HEK293 (cell line): ENCODE data around the gene POLG2.

Experiments used
- ATF2 ChIP-seq: fragments of 450-650 bp; formaldehyde crosslinking; IDR thresholded peaks from 2 replicates; pipeline ENCODE4 v1.5.1; 2016; ENCODE audit warnings: missing biosample characterization, missing genetic modification characterization, low read depth
- ELK4 ChIP-seq: IDR thresholded peaks from 2 replicates; pipeline ENCODE4 v1.6.1; 2011; ENCODE audit warnings: mild to moderate bottlenecking, low read depth, low read length, borderline replicate concordance
- KLF17 ChIP-seq: fragments of 450-650 bp; formaldehyde crosslinking; IDR thresholded peaks from 2 replicates; pipeline ENCODE4 v1.5.1; 2016; ENCODE audit warnings: missing biosample characterization, missing genetic modification characterization
- PRDM4 ChIP-seq: fragments of 450-650 bp; formaldehyde crosslinking; IDR thresholded peaks from 2 replicates; pipeline ENCODE4 v1.5.1; 2017; ENCODE audit warnings: missing biosample characterization, missing genetic modification characterization
- SCRT1 ChIP-seq: fragments of 450-650 bp; formaldehyde crosslinking; IDR thresholded peaks from 2 replicates; pipeline ENCODE4 v1.5.1; 2016; ENCODE audit warnings: missing biosample characterization, missing genetic modification characterization, borderline replicate concordance
- SP3 ChIP-seq: fragments of 450-650 bp; formaldehyde crosslinking; IDR thresholded peaks from 2 replicates; pipeline ENCODE4 v1.5.1; 2016; ENCODE audit warnings: missing biosample characterization, missing genetic modification characterization
- ZBTB1 ChIP-seq: fragments of 450-650 bp; formaldehyde crosslinking; IDR thresholded peaks from 2 replicates; pipeline ENCODE4 v1.5.1; 2016; ENCODE audit warnings: missing biosample characterization, missing genetic modification characterization
- ZBTB49 ChIP-seq: fragments of 450-650 bp; formaldehyde crosslinking; IDR thresholded peaks from 2 replicates; pipeline ENCODE4 v1.5.1; 2016; ENCODE audit warnings: missing biosample characterization, missing genetic modification characterization, low read depth
- ZFHX2 ChIP-seq: fragments of 450-650 bp; formaldehyde crosslinking; conservative IDR thresholded peaks from 2 replicates; pipeline ENCODE4 v1.5.1; 2016; ENCODE audit warnings: missing biosample characterization, missing genetic modification characterization
- ZFP37 ChIP-seq: fragments of 450-650 bp; formaldehyde crosslinking; IDR thresholded peaks from 2 replicates; pipeline ENCODE4 v1.5.1; 2016; ENCODE audit warnings: missing biosample characterization, missing genetic modification characterization
- ZNF114 ChIP-seq: fragments of 450-650 bp; formaldehyde crosslinking; IDR thresholded peaks from 2 replicates; pipeline ENCODE4 v1.5.0; 2017; ENCODE audit warnings: missing biosample characterization, missing genetic modification characterization
- ZNF184 ChIP-seq: fragments of 450-650 bp; IDR thresholded peaks from 2 replicates; pipeline ENCODE4 v1.5.1; 2018; ENCODE audit warnings: missing biosample characterization, mild to moderate bottlenecking, missing genetic modification characterization
- ZNF2 ChIP-seq: fragments of 450-650 bp; formaldehyde crosslinking; IDR thresholded peaks from 2 replicates; pipeline ENCODE4 v1.5.1; 2016; ENCODE audit warnings: missing biosample characterization, missing genetic modification characterization
- ZNF239 ChIP-seq: fragments of 450-650 bp; formaldehyde crosslinking; IDR thresholded peaks from 2 replicates; pipeline ENCODE4 v1.5.1; 2016; ENCODE audit warnings: missing biosample characterization, missing genetic modification characterization
- ZNF398 ChIP-seq: fragments of 450-650 bp; formaldehyde crosslinking; IDR thresholded peaks from 2 replicates; pipeline ENCODE4 v1.5.1; 2017; ENCODE audit warnings: missing biosample characterization, missing genetic modification characterization
- ZNF449 ChIP-seq: fragments of 450-650 bp; formaldehyde crosslinking; IDR thresholded peaks from 2 replicates; pipeline ENCODE4 v1.5.1; 2017; ENCODE audit warnings: missing biosample characterization, mild to moderate bottlenecking, missing genetic modification characterization, moderate library complexity
- ZNF521 ChIP-seq: fragments of 450-650 bp; formaldehyde crosslinking; IDR thresholded peaks from 2 replicates; pipeline ENCODE4 v1.5.1; 2017; ENCODE audit warnings: missing biosample characterization, mild to moderate bottlenecking, missing genetic modification characterization
- ZNF529 ChIP-seq: fragments of 450-650 bp; formaldehyde crosslinking; IDR thresholded peaks from 2 replicates; pipeline ENCODE4 v1.5.1; 2017; ENCODE audit warnings: missing genetic modification characterization, missing biosample characterization; ENCODE audit not compliant: insufficient replicate concordance
- ZNF600 ChIP-seq: fragments of 450-650 bp; formaldehyde crosslinking; IDR thresholded peaks from 2 replicates; pipeline ENCODE4 v1.5.1; 2016; ENCODE audit warnings: missing biosample characterization, missing genetic modification characterization
- ZNF624 ChIP-seq: fragments of 450-650 bp; formaldehyde crosslinking; IDR thresholded peaks from 2 replicates; pipeline ENCODE4 v1.5.1; 2017; ENCODE audit warnings: missing biosample characterization, missing genetic modification characterization
- ZNF654 ChIP-seq: fragments of 450-650 bp; formaldehyde crosslinking; IDR thresholded peaks from 2 replicates; pipeline ENCODE4 v1.5.1; 2016; ENCODE audit warnings: low read depth, missing biosample characterization, missing genetic modification characterization
- ZNF658 ChIP-seq: fragments of 450-650 bp; formaldehyde crosslinking; IDR thresholded peaks from 2 replicates; pipeline ENCODE4; 2016; ENCODE audit warnings: missing biosample characterization, missing genetic modification characterization
- ZNF768 ChIP-seq: fragments of 450-650 bp; formaldehyde crosslinking; IDR thresholded peaks from 2 replicates; pipeline ENCODE4 v1.5.1; 2018; ENCODE audit warnings: missing biosample characterization, mild to moderate bottlenecking, missing genetic modification characterization
- ZNF776 ChIP-seq: fragments of 450-650 bp; formaldehyde crosslinking; IDR thresholded peaks from 2 replicates; pipeline ENCODE4 v1.5.0; 2017; ENCODE audit warnings: missing biosample characterization, missing genetic modification characterization, borderline replicate concordance
- ZSCAN16 ChIP-seq: fragments of 450-650 bp; formaldehyde crosslinking; IDR thresholded peaks from 2 replicates; pipeline ENCODE4 v1.5.1; 2016; ENCODE audit warnings: missing biosample characterization, missing genetic modification characterization
- ZXDB ChIP-seq: fragments of 450-650 bp; formaldehyde crosslinking; IDR thresholded peaks from 2 replicates; pipeline ENCODE4 v1.5.1; 2016; ENCODE audit warnings: missing biosample characterization, missing genetic modification characterization

POLG2 gene

GRCh38 chr17:64506576-64507412 lies 9.9 kb upstream of the POLG2 start, which contains the start of gene CEP95 (continued):
- TF ChIP-seq ZNF114 (tag by site-specific recombination) = no peak
- no peak for TF ChIP-seq ZNF529 (tag by site-specific recombination)
- TF ChIP-seq ZFHX2 (tag by site-specific recombination) = no peak; the same call in none of the 2 replicates
- peak; percentile 79 for TF ChIP-seq ZFP37
- no peak for TF ChIP-seq ZNF184 (tag by site-specific recombination)
- no peak for TF ChIP-seq ZNF768 (tag by site-specific recombination)
- TF ChIP-seq ZBTB1 (tag by site-specific recombination) = no peak
- TF ChIP-seq ATF2 (tag by site-specific recombination) = no peak
- TF ChIP-seq PRDM4 (tag by site-specific recombination) = peak; percentile 53; the same call in 1 of the 2 replicates
- peak; percentile 52 for TF ChIP-seq ZNF398 (tag by site-specific recombination)
- no peak for TF ChIP-seq ZNF449
- peak; percentile 92 for TF ChIP-seq SP3 (tag by site-specific recombination)
- TF ChIP-seq ELK4 = no peak; the same call in 1 of the 2 replicates
- TF ChIP-seq ZNF521 (tag by site-specific recombination) = no peak
- no peak for TF ChIP-seq ZNF239 (tag by site-specific recombination)
- no peak for TF ChIP-seq ZBTB49 (tag by site-specific recombination)
- TF ChIP-seq ZNF776 = no peak
- TF ChIP-seq ZNF2 (tag by site-specific recombination) = peak; percentile 53; the same call in 1 of the 2 replicates
- peak; percentile 79 for TF ChIP-seq ZNF600 (tag by site-specific recombination)
- TF ChIP-seq KLF17 (tag by site-specific recombination) = peak; percentile 52; the same call in 1 of the 2 replicates
- TF ChIP-seq ZNF658 (tag by site-specific recombination) = no peak
- TF ChIP-seq ZNF624 (tag by site-specific recombination) = no peak
- 0 out of 2 replicates have a peak, but pooled peaks have one; percentile 30 for TF ChIP-seq ZSCAN16 (tag by site-specific recombination)
- TF ChIP-seq SCRT1 (tag by site-specific recombination) = no peak
- TF ChIP-seq ZXDB (tag by site-specific recombination) = peak; percentile 94
- TF ChIP-seq ZNF654 (tag by site-specific recombination) = no peak
